Left lung (tissue), 10 donors: ENCODE data around the gene TMEM61. TPM values are rescaled to one million over a fixed set of nuclear protein-coding genes. Genes with fewer than 3 reads are reported as not detected.
"Not testable (repeated sequence)": the region's sequence is repeated elsewhere in the genome, so short reads cannot be mapped to it uniquely, and the experiment has no call there.

Experiments
- ATAC-seq: fragments of 200-7000 bp; cut with Tn5 transposase; one replicate; pipeline ENCODE4 v1.9.1; 2020; ENCODE audit warnings: moderate library complexity
- DNase-seq, 4 donors: peaks; one replicate each; pipeline ENCODE4 v3.0.0-alpha.2; 2013 to 2020
- H3K27ac ChIP-seq, 2 donors: fragments of 200-600 bp; sonication (generic) in 1 of 2; one replicate each; pipeline versions ENCODE4 v1.5.0 to v1.8.0; 2020 to 2021
- H3K27me3 ChIP-seq, 2 donors: fragments of 200-600 bp; sonication (generic) in 1 of 2; one replicate each; pipeline versions ENCODE4 v1.5.0 to v1.8.0; 2020 to 2021
- H3K36me3 ChIP-seq, 2 donors: fragments of 200-600 bp; sonication (generic) in 1 of 2; one replicate each; pipeline versions ENCODE4 v1.5.0 to v1.8.0; 2020 to 2021
- H3K4me1 ChIP-seq, 2 donors: fragments of 200-600 bp; one replicate each; pipeline ENCODE4 v1.8.0; 2021
- H3K4me3 ChIP-seq, 2 donors: fragments of 200-600 bp; sonication (generic) in 1 of 2; one replicate each; pipeline versions ENCODE4 v1.5.0 to v1.8.0; 2020 to 2021; ENCODE audit warnings: mild to moderate bottlenecking in 1 of 2
- H3K9me3 ChIP-seq, 2 donors: fragments of 200-600 bp; sonication (generic) in 1 of 2; one replicate each; pipeline versions ENCODE4 v1.5.0 to v1.8.0; 2020 to 2021
- CTCF ChIP-seq, 2 donors: fragments of 200-600 bp; sonication (generic) in 1 of 2; IDR thresholded peaks; one replicate each; pipeline versions ENCODE4 v1.5.0 to v1.8.0; 2021; ENCODE audit warnings: antibody characterized with exemption in 2 of 2
- intact Hi-C, 2 donors: fragments of 100-400 bp; cut with DNase I; formaldehyde crosslinking; loops; one replicate each; pipeline versions ENCODE4 v1.11.2 to v1.14.2; 2022
- polyA plus RNA-seq, 6 donors: library from polyadenylated mRNA; unstranded; fragments of 120-200 nt; gene quantifications; one replicate each; pipeline ENCODE4 v1.2.1, GENCODE V29; 2013; ENCODE audit not compliant: insufficient read length in 6 of 6
- total RNA-seq, 2 donors: library from RNA; stranded (reverse); fragmentation: NEBNext Ultra II Directional; extraction: Animal tissue kit (Norgen Biotek cat#: 25700); gene quantifications; one replicate each; pipeline ENCODE4 v1.2.1, GENCODE V29; 2021
- donor health status: DM: no; HTN: yes; CAD: no.
- donor health status: DM: no; HTN: no; CAD: no.

Gene TMEM61
- total and polyA plus RNA-seq, 8 donors: 0.20 to 1.6 (median 0.28) TPM

GRCh38 chr1:54937469-54937868 lies 43.0 kb upstream of the TMEM61 start:
- intact Hi-C loops: no loop called here
- Histone ChIP-seq H3K4me1 (no peaks in the 10 kb centered on the region), H3K9me3 (no peaks in the 10 kb centered on the region), H3K36me3 (no peaks in the 10 kb centered on the region), H3K4me3 (no peak overlapping the region), H3K27me3 (no peaks in the 10 kb centered on the region), H3K27ac (no peak overlapping the region)
- DNase-seq (no peak), ATAC-seq (no peak)
- TF ChIP-seq CTCF (IDR thresholded peaks at IDR 0.05): no peak

- DNase-seq, H3K27ac ChIP-seq, H3K9me3 ChIP-seq, H3K36me3 ChIP-seq, H3K4me3 ChIP-seq, H3K4me1 ChIP-seq, ATAC-seq, intact Hi-C loops, H3K27me3 ChIP-seq: not testable (repeated sequence)
Observed at GRCh38 chr1:54938955-54939354, 41.5 kb upstream of the TMEM61 start.

- no peaks in the 10 kb centered on the region for H3K36me3 ChIP-seq
- intact Hi-C loops: loop anchor here in 1 of 2 donors (10.0 kb wide), 1 partner anchor 55 kb away; the partner anchor contains the start of gene BSND
- H3K4me3 ChIP-seq: no peak overlapping the region
- peaks cover 0 to 3% of the 10 kb centered on the region in 2 donors for H3K4me1 ChIP-seq
- TF ChIP-seq CTCF (IDR thresholded peaks at IDR 0.05): no peak
- DNase-seq (no peak), ATAC-seq (no peak)
- H3K9me3 ChIP-seq: no peaks in the 10 kb centered on the region
- H3K27ac ChIP-seq: no peak overlapping the region
- H3K27me3 ChIP-seq: no peaks in the 10 kb centered on the region
Observed at GRCh38 chr1:54940042-54940441, 40.4 kb upstream of the TMEM61 start.

GRCh38 chr1:54942976-54943375 lies 37.5 kb upstream of the TMEM61 start:
- no peaks in the 10 kb centered on the region for H3K27me3 ChIP-seq
- no peaks in the 10 kb centered on the region for H3K36me3 ChIP-seq
- peaks cover 0 to 21% of the 10 kb centered on the region in 2 donors for H3K4me1 ChIP-seq
- ATAC-seq (no peak), DNase-seq (no peak)
- intact Hi-C loops: loop anchor here in 1 of 2 donors (10.0 kb wide), 1 partner anchor 52 kb away; the partner anchor contains the start of gene BSND
- H3K9me3 ChIP-seq: no peaks in the 10 kb centered on the region
- no peak for TF ChIP-seq CTCF (IDR thresholded peaks at IDR 0.05)
- H3K4me3 ChIP-seq: no peak overlapping the region
- H3K27ac ChIP-seq: no peak overlapping the region

- peak; percentile 67 to 78 for TF ChIP-seq CTCF (IDR thresholded peaks at IDR 0.05)
- no peak overlapping the region for H3K4me3 ChIP-seq
- no peaks in the 10 kb centered on the region for H3K36me3 ChIP-seq
- intact Hi-C loops: loop anchor here in 1 of 2 donors (10.0 kb wide), 1 partner anchor 50 kb away; the partner anchor contains the start of gene BSND
- H3K27ac ChIP-seq: no peak overlapping the region
- peaks cover 0 to 24% of the 10 kb centered on the region in 2 donors for H3K4me1 ChIP-seq
- H3K27me3 ChIP-seq: no peaks in the 10 kb centered on the region
- H3K9me3 ChIP-seq: no peaks in the 10 kb centered on the region
- ATAC-seq: peak; percentile 93
- peak; percentile 47 to 78 (median 66) for DNase-seq
Observed at GRCh38 chr1:54944610-54945392, 35.6 kb upstream of the TMEM61 start.
